Colonic mucosa (tissue), 4 donors: ENCODE data around the gene GTSE1. TPM values are rescaled to one million over a fixed set of nuclear protein-coding genes. Genes with fewer than 3 reads are reported as not detected.

Experiments used
- DNase-seq: peaks from one replicate; pipeline ENCODE4 v3.0.0-alpha.2; 2020
- H3K27ac ChIP-seq: fragments of 200-600 bp; one replicate; pipeline ENCODE4 v1.8.0; 2021
- H3K27me3 ChIP-seq: fragments of 200-600 bp; one replicate; pipeline ENCODE4 v1.8.0; 2021
- H3K36me3 ChIP-seq: fragments of 200-600 bp; one replicate; pipeline ENCODE4 v1.8.0; 2021
- H3K4me1 ChIP-seq: fragments of 200-600 bp; one replicate; pipeline ENCODE4 v1.8.0; 2021; ENCODE audit warnings: mild to moderate bottlenecking
- H3K4me3 ChIP-seq: fragments of 200-600 bp; one replicate; pipeline ENCODE4 v1.8.0; 2021
- H3K9ac ChIP-seq, 2 donors: one replicate each; pipeline ENCODE4 v1.7.0; 2013; ENCODE audit warnings: control low read depth in 2 of 2, low read depth in 2 of 2, low read length in 2 of 2
- H3K9me3 ChIP-seq: fragments of 200-600 bp; one replicate; pipeline ENCODE4 v1.8.0; 2021
- CTCF ChIP-seq: fragments of 200-600 bp; IDR thresholded peaks from one replicate; pipeline ENCODE4 v1.8.0; 2022; ENCODE audit warnings: antibody characterized with exemption, mild to moderate bottlenecking
- intact Hi-C: fragments of 100-400 bp; cut with DNase I; formaldehyde crosslinking; loops from one replicate; pipeline ENCODE4 v1.14.1; 2022
- total RNA-seq, 2 donors: library from RNA; stranded (reverse); fragmentation: NEBNext Ultra II Directional in 1 of 2; extraction: Animal tissue kit (Norgen Biotek cat#: 25700) in 1 of 2; gene quantifications; one replicate each; pipeline ENCODE4 v1.2.1, GENCODE V29; 2021
- donor health status: healthy.
- donor health status: DM: no; HTN: no; CAD: no.
- donor health status: DM: no; HTN: no; CAD: no.

Gene GTSE1
- total RNA-seq, 2 donors from 2014 or later, result 7.8 to 38.8 TPM

GRCh38 chr22:46376111-46376510 is 79.4 kb downstream of the GTSE1 start:
- Histone ChIP-seq H3K9ac (no peak overlapping the region), H3K9me3 (no peaks in the 10 kb centered on the region), H3K27ac (no peak overlapping the region), H3K27me3 (no peaks in the 10 kb centered on the region), H3K36me3 (no peaks in the 10 kb centered on the region), H3K4me1 (peaks cover 14% of the 10 kb centered on the region), H3K4me3 (no peak overlapping the region)
- intact Hi-C loops, result no loop called here
- no peak for DNase-seq
- no peak for TF ChIP-seq CTCF

GRCh38 chr22:46376908-46377524 is 80.3 kb downstream of the GTSE1 start:
- Histone ChIP-seq H3K4me3 (no peak overlapping the region), H3K27me3 (no peaks in the 10 kb centered on the region), H3K36me3 (no peaks in the 10 kb centered on the region), H3K4me1 (peaks cover 14% of the 10 kb centered on the region), H3K9ac (peak overlapping the region in 1 of 2 donors; percentile 52), H3K27ac (peak overlapping the region; percentile 53), H3K9me3 (no peaks in the 10 kb centered on the region)
- intact Hi-C loops, result no loop called here
- no peak for TF ChIP-seq CTCF
- no peak for DNase-seq

GRCh38 chr22:46377525-46378425 is 81.1 kb downstream of the GTSE1 start:
- Histone ChIP-seq H3K27ac (peak overlapping the region; percentile 53), H3K9ac (peak overlapping the region in 1 of 2 donors; percentile 52), H3K27me3 (no peaks in the 10 kb centered on the region), H3K4me3 (no peak overlapping the region), H3K9me3 (no peaks in the 10 kb centered on the region), H3K36me3 (no peaks in the 10 kb centered on the region), H3K4me1 (peaks cover 14% of the 10 kb centered on the region)
- intact Hi-C loops, result no loop called here
- DNase-seq, result peak; percentile 81
- TF ChIP-seq CTCF, result no peak

- no peak for TF ChIP-seq CTCF
- H3K36me3 ChIP-seq, result no peaks in the 10 kb centered on the region
- H3K4me1 ChIP-seq, result peaks cover 14% of the 10 kb centered on the region
- no peak overlapping the region for H3K4me3 ChIP-seq
- H3K27ac ChIP-seq, result peak overlapping the region; percentile 53
- intact Hi-C loops, result no loop called here
- DNase-seq, result no peak
- no peaks in the 10 kb centered on the region for H3K27me3 ChIP-seq
- peak overlapping the region; percentile 17 to 32 for H3K9ac ChIP-seq
- H3K9me3 ChIP-seq, result no peaks in the 10 kb centered on the region
Measured at GRCh38 chr22:46378426-46379065, 81.9 kb downstream of the GTSE1 start.

GRCh38 chr22:46379066-46379930 is 82.6 kb downstream of the GTSE1 start:
- peaks cover 14% of the 10 kb centered on the region for H3K4me1 ChIP-seq
- peak overlapping the region; percentile 53 for H3K27ac ChIP-seq
- H3K4me3 ChIP-seq, result peak overlapping the region; percentile 9
- intact Hi-C loops, result no loop called here
- peak overlapping the region; percentile 17 to 32 for H3K9ac ChIP-seq
- H3K27me3 ChIP-seq, result no peaks in the 10 kb centered on the region
- no peaks in the 10 kb centered on the region for H3K9me3 ChIP-seq
- no peaks in the 10 kb centered on the region for H3K36me3 ChIP-seq
- peak; percentile 75 for DNase-seq
- TF ChIP-seq CTCF, result no peak
